Lower leg skin (tissue), 4 donors: ENCODE data around the gene DTNB. TPM values are rescaled to one million over a fixed set of nuclear protein-coding genes. Genes with fewer than 3 reads are reported as not detected.

ENCODE experiments used
- DNase-seq, 2 donors: peaks; one replicate each; pipeline ENCODE4 v3.0.0-alpha.2; 2019; ENCODE audit warnings: low spot score in 2 of 2
- H3K4me3 ChIP-seq: fragments of 200-600 bp; sonication (generic); 2 replicates; pipeline ENCODE4 v1.5.1; 2017; ENCODE audit warnings: mild to moderate bottlenecking, low read depth; ENCODE audit not compliant: poor library complexity, severe bottlenecking
- CTCF ChIP-seq, 3 donors: fragments of 450-650 bp; IDR thresholded peaks; one replicate each; pipeline ENCODE4 v1.5.1; 2016; ENCODE audit warnings: antibody characterized with exemption in 3 of 3, mild to moderate bottlenecking in 3 of 3, moderate library complexity in 2 of 3
- POLR2A ChIP-seq, 2 donors: fragments of 450-650 bp; IDR thresholded peaks; one replicate each; pipeline ENCODE4 v1.6.1; 2016 to 2017; ENCODE audit warnings: antibody characterized with exemption in 2 of 2, mild to moderate bottlenecking in 1 of 2, moderate library complexity in 1 of 2
- WGBS, 2 donors: methylation state at CpG; one replicate each; pipeline ENCODE4 v1.1.5; 2018; 5-methylcytosine and 5-hydroxymethylcytosine counted together
- intact Hi-C: fragments of 100-400 bp; cut with DNase I; formaldehyde crosslinking; loops from one replicate; pipeline ENCODE4 v1.15.0; 2023; ENCODE audit warnings: low total_unique reads
- total RNA-seq, 4 donors: library from RNA; depleted of rRNA; stranded (reverse); fragments of >200 nt; gene quantifications; one replicate each; pipeline ENCODE4 v1.1.0, GENCODE V29; 2016

The DTNB gene
- total RNA-seq, 4 donors from 2014 or later = 8.8 to 15.2 (median 12.7) TPM

- no peak overlapping the region for H3K4me3 ChIP-seq
- intact Hi-C loops = no loop called here
- peak in 1 of 2 donors; percentile 56 for DNase-seq
- 94 to 96% methylated on average over 27 of the region's 27 CpGs for WGBS, 2 donors
- no peak for TF ChIP-seq POLR2A (IDR thresholded peaks at IDR 0.05)
- TF ChIP-seq CTCF (IDR thresholded peaks at IDR 0.05) = no peak
Observed at GRCh38 chr2:25371253-25372241, 301.8 kb downstream of the DTNB start.

GRCh38 chr2:25369876-25370275 is 303.5 kb downstream of the DTNB start:
- peak in 1 of 2 donors; percentile 53 for DNase-seq
- 78 to 86% methylated on average over 5 of the region's 5 CpGs for WGBS, 2 donors
- intact Hi-C loops = no loop called here
- TF ChIP-seq CTCF (IDR thresholded peaks at IDR 0.05) (no peak), POLR2A (IDR thresholded peaks at IDR 0.05) (no peak)
- H3K4me3 ChIP-seq = no peak overlapping the region

- peak in 1 of 2 donors; percentile 37 for DNase-seq
- 80 to 90% methylated on average over 4 of the region's 4 CpGs for WGBS, 2 donors
- intact Hi-C loops = no loop called here
Observed at GRCh38 chr2:25369439-25369838, 303.9 kb downstream of the DTNB start.

GRCh38 chr2:25368660-25369059 is 304.7 kb downstream of the DTNB start:
- no peak for TF ChIP-seq CTCF (IDR thresholded peaks at IDR 0.05)
- TF ChIP-seq POLR2A (IDR thresholded peaks at IDR 0.05) = no peak
- DNase-seq = no peak
- intact Hi-C loops = no loop called here
- WGBS, 2 donors = 47 to 61% methylated on average over 4 of the region's 4 CpGs
- no peak overlapping the region for H3K4me3 ChIP-seq

More at GRCh38 chr2:25369439-25369838, 303.9 kb downstream of the DTNB start:
- TF ChIP-seq CTCF (IDR thresholded peaks at IDR 0.05) (no peak), POLR2A (IDR thresholded peaks at IDR 0.05) (no peak)
- no peak overlapping the region for H3K4me3 ChIP-seq

- intact Hi-C loops = no loop called here
- WGBS, 2 donors = 86% methylated on average over 9 of the region's 9 CpGs
- no peak for DNase-seq
Observed at GRCh38 chr2:25367296-25367695, 306.1 kb downstream of the DTNB start.

More at GRCh38 chr2:25367296-25367695, 306.1 kb downstream of the DTNB start:
- no peak overlapping the region for H3K4me3 ChIP-seq
- TF ChIP-seq POLR2A (IDR thresholded peaks at IDR 0.05) (no peak), CTCF (IDR thresholded peaks at IDR 0.05) (no peak)
